Measurements from ENCODE around the gene SRGAP1.
A peak's percentile ranks its signal among the peaks of the same experiment; 100 is the strongest.

The SRGAP1 gene

GRCh38 chr12:63811755-63812154 lies 32.7 kb upstream of the SRGAP1 start:
- no peak for TF ChIP-seq EZH2phosphoT487 (IDR thresholded peaks at IDR 0.05; ENCODE audit: low read length)
- TF ChIP-seq EZH2 (optimal IDR thresholded peaks at IDR 0.05; ENCODE audit: low read depth, low read length), result no peak
- TF ChIP-seq CTCF (IDR thresholded peaks at IDR 0.05; ENCODE audit: low read length), result no peak
- no peak overlapping the region for H2AFZ ChIP-seq (ENCODE audit: low read length)
- no peaks in the 10 kb centered on the region for H3K9me3 ChIP-seq (replicated peaks; ENCODE audit: insufficient read depth, low read length)
- no peaks in the 10 kb centered on the region for H4K20me1 ChIP-seq (ENCODE audit: insufficient read depth, low read length)
- no peaks in the 10 kb centered on the region for H3K79me2 ChIP-seq (ENCODE audit: low read length)
- DNase-seq, result no peak
- H3K4me2 ChIP-seq (ENCODE audit: low read depth, low read length), result no peak overlapping the region
- H3K27me3 ChIP-seq (replicated peaks; ENCODE audit: insufficient read depth, low read length), result no peaks in the 10 kb centered on the region
- H3K27ac ChIP-seq (ENCODE audit: low read length), result no peak overlapping the region
- no peak overlapping the region for H3K9ac ChIP-seq (ENCODE audit: low read length)
- H3F3A ChIP-seq (ENCODE audit: insufficient read depth, low read length), result peaks cover 11% of the 10 kb centered on the region
- no peaks in the 10 kb centered on the region for H3K9me2 ChIP-seq (replicated peaks; ENCODE audit: insufficient read depth, low read length)
- H3K4me1 ChIP-seq (ENCODE audit: low read length), result peaks cover 20% of the 10 kb centered on the region
- H3K4me3 ChIP-seq (ENCODE audit: low read length), result no peak overlapping the region
- no peaks in the 10 kb centered on the region for H3K36me3 ChIP-seq (replicated peaks; ENCODE audit: insufficient read depth, low read length)

GRCh38 chr12:63814146-63814772 lies 30.2 kb upstream of the SRGAP1 start:
- H3K4me2 ChIP-seq (ENCODE audit: low read depth, low read length), result peak overlapping the region; percentile 57
- H3K36me3 ChIP-seq (replicated peaks; ENCODE audit: insufficient read depth, low read length), result no peaks in the 10 kb centered on the region
- TF ChIP-seq CTCF (IDR thresholded peaks at IDR 0.05; ENCODE audit: low read length), result no peak
- no peak for TF ChIP-seq EZH2 (optimal IDR thresholded peaks at IDR 0.05; ENCODE audit: low read depth, low read length)
- TF ChIP-seq EZH2phosphoT487 (IDR thresholded peaks at IDR 0.05; ENCODE audit: low read length), result no peak
- peak overlapping the region; percentile 63 for H3K27ac ChIP-seq (ENCODE audit: low read length)
- no peaks in the 10 kb centered on the region for H3K9me3 ChIP-seq (replicated peaks; ENCODE audit: insufficient read depth, low read length)
- peak overlapping the region; percentile 41 for H2AFZ ChIP-seq (ENCODE audit: low read length)
- H3K27me3 ChIP-seq (replicated peaks; ENCODE audit: insufficient read depth, low read length), result no peaks in the 10 kb centered on the region
- H3K9me2 ChIP-seq (replicated peaks; ENCODE audit: insufficient read depth, low read length), result no peaks in the 10 kb centered on the region
- peak overlapping the region; percentile 14; the same call in 1 of the 2 replicates for H3K4me3 ChIP-seq (ENCODE audit: low read length)
- H4K20me1 ChIP-seq (ENCODE audit: insufficient read depth, low read length), result no peaks in the 10 kb centered on the region
- peak overlapping the region; percentile 11; the same call in 1 of the 2 replicates for H3K9ac ChIP-seq (ENCODE audit: low read length)
- peaks cover 11% of the 10 kb centered on the region for H3F3A ChIP-seq (ENCODE audit: insufficient read depth, low read length)
- DNase-seq, result no peak
- H3K79me2 ChIP-seq (ENCODE audit: low read length), result no peaks in the 10 kb centered on the region
- H3K4me1 ChIP-seq (ENCODE audit: low read length), result peaks cover 20% of the 10 kb centered on the region

GRCh38 chr12:63815482-63815852 lies 29.0 kb upstream of the SRGAP1 start:
- no peaks in the 10 kb centered on the region for H4K20me1 ChIP-seq (ENCODE audit: insufficient read depth, low read length)
- TF ChIP-seq EZH2 (optimal IDR thresholded peaks at IDR 0.05; ENCODE audit: low read depth, low read length), result no peak
- TF ChIP-seq CTCF (IDR thresholded peaks at IDR 0.05; ENCODE audit: low read length), result no peak
- no peak for TF ChIP-seq EZH2phosphoT487 (IDR thresholded peaks at IDR 0.05; ENCODE audit: low read length)
- no peak overlapping the region for H3K4me3 ChIP-seq (ENCODE audit: low read length)
- peaks cover 20% of the 10 kb centered on the region for H3K4me1 ChIP-seq (ENCODE audit: low read length)
- H3F3A ChIP-seq (ENCODE audit: insufficient read depth, low read length), result peaks cover 11% of the 10 kb centered on the region
- no peaks in the 10 kb centered on the region for H3K27me3 ChIP-seq (replicated peaks; ENCODE audit: insufficient read depth, low read length)
- no peak overlapping the region for H3K9ac ChIP-seq (ENCODE audit: low read length)
- H3K36me3 ChIP-seq (replicated peaks; ENCODE audit: insufficient read depth, low read length), result no peaks in the 10 kb centered on the region
- H3K27ac ChIP-seq (ENCODE audit: low read length), result no peak overlapping the region
- H3K9me2 ChIP-seq (replicated peaks; ENCODE audit: insufficient read depth, low read length), result no peaks in the 10 kb centered on the region
- H3K79me2 ChIP-seq (ENCODE audit: low read length), result no peaks in the 10 kb centered on the region
- H3K4me2 ChIP-seq (ENCODE audit: low read depth, low read length), result no peak overlapping the region
- H3K9me3 ChIP-seq (replicated peaks; ENCODE audit: insufficient read depth, low read length), result no peaks in the 10 kb centered on the region
- no peak overlapping the region for H2AFZ ChIP-seq (ENCODE audit: low read length)
- no peak for DNase-seq
